Retinal pigment epithelial cell (primary cell): ENCODE measurements around the gene KLKB1.
"Not testable (repeated sequence)": the region's sequence is repeated elsewhere in the genome, so short reads cannot be mapped to it uniquely, and the experiment has no call there.

ENCODE experiments used
- DNase-seq: peaks from one replicate; pipeline ENCODE4 v3.0.0-alpha.2; 2010; ENCODE audit warnings: low read depth
- H3K4me3 ChIP-seq: 2 replicates; pipeline ENCODE4 v1.5.1; 2011; ENCODE audit warnings: mild to moderate bottlenecking, low read length, control low read depth, moderate library complexity
- TF ChIP-seq, protein P1 (sequence below): conservative IDR thresholded peaks from 2 replicates; pipeline ENCODE4 v1.5.1; 2011; ENCODE audit warnings: low read depth, low read length, control low read depth, inconsistent platforms

The KLKB1 gene

GRCh38 chr4:186265683-186266652 is 38.7 kb downstream of the KLKB1 start, which contains the start of gene F11:
TSS of gene F11 (plus strand) at chr4:186266189. CDS start at chr4:186267137, 948 bp downstream.
- H3K4me3 ChIP-seq: no peak within 1 kb of the TSS
- TF ChIP-seq, protein P1, sequence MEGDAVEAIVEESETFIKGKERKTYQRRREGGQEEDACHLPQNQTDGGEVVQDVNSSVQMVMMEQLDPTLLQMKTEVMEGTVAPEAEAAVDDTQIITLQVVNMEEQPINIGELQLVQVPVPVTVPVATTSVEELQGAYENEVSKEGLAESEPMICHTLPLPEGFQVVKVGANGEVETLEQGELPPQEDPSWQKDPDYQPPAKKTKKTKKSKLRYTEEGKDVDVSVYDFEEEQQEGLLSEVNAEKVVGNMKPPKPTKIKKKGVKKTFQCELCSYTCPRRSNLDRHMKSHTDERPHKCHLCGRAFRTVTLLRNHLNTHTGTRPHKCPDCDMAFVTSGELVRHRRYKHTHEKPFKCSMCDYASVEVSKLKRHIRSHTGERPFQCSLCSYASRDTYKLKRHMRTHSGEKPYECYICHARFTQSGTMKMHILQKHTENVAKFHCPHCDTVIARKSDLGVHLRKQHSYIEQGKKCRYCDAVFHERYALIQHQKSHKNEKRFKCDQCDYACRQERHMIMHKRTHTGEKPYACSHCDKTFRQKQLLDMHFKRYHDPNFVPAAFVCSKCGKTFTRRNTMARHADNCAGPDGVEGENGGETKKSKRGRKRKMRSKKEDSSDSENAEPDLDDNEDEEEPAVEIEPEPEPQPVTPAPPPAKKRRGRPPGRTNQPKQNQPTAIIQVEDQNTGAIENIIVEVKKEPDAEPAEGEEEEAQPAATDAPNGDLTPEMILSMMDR: no peak
- DNase-seq: no peak

DNA sequence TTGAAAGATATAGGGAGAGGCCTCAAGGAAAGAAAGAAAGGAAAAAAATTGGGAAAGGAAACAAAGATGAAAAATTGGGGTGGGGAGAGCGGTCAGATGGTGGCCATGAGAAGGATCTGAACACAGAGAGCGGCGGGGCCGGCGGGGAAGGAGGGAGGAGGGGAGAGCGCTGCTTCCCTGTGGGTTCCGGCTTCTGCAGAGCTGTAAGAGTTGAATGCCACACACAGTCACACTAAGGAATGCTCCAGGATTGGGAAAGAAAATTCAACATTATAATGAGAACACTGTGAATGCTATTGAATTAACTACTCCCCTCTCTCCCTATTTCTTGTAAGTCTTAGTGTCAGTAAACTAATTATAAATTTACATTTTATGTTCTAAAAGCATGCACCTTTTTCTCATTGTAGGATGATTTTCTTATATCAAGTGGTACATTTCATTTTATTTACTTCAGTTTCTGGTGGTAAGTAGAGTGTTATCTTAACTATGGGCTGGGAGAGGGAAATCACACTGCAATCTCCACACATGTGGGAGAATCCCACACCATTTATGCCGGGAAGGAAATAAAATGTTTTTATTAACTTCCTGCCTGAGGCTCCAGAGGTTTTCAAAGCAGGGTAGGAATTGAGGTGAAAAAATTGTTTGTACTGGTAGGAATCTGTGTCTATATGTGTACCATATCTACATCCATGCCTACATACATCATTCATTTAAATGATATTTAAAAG is 39.6 kb downstream of the KLKB1 start:
- DNase-seq: no peak
- TF ChIP-seq, protein P1: no peak
- no peak overlapping the region for H3K4me3 ChIP-seq

- H3K4me3 ChIP-seq: no peak overlapping the region
- DNase-seq: no peak
- TF ChIP-seq, protein P1: no peak
Observed at GRCh38 chr4:186271081-186271678, 43.9 kb downstream of the KLKB1 start.

- TF ChIP-seq, protein P1: no peak
- DNase-seq: no peak
Observed at GRCh38 chr4:186272699-186273391, 45.5 kb downstream of the KLKB1 start.

DNA sequence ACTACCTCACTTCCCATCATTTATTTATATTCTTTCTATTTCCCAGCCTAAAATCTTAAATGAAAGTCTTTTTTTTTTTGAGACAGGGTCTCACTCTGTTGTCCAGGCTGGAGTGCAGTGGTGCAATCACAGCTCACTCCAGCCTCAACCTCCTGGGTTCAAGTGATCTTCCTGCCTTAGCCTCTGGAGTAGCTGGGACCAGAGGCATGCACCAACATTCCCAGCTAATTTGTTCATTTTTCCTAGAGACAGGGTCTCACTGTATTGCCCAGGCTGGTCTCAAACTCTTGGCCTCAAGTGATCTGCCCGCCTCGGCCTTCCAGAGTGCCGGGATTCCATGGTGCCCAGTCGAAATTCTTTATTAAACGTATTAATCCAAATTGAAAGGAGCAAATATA is 46.1 kb downstream of the KLKB1 start:
- DNase-seq, H3K4me3 ChIP-seq: not testable (repeated sequence)

More at GRCh38 chr4:186272699-186273391, 45.5 kb downstream of the KLKB1 start:
- H3K4me3 ChIP-seq: no peak overlapping the region

DNA sequence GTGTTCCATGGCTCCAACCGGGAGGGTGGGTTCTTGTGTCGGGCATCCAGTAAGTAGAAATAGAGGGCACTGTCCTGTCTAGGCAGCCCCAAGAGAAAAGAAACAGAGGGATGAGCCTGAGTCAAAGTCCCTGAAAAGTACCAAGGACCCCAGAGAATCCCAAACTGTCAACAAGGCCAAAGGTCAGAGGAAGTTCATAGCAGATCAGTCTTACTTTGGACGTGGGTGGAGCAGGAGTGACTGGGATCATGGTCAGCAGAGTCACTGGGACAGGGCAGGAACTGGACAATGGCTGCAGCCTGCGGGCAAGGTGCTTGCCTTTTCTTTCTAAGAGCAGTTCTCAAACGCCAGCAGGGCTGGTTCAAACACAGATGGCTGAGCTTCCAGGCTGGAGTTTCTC is 56.0 kb downstream of the KLKB1 start:
- DNase-seq: no peak
- TF ChIP-seq, protein P1: no peak
- no peak overlapping the region for H3K4me3 ChIP-seq

GRCh38 chr4:186285147-186285546 is 57.8 kb downstream of the KLKB1 start:
- TF ChIP-seq, protein P1: no peak
- H3K4me3 ChIP-seq: no peak overlapping the region
- DNase-seq: no peak
